OCI-LY3 (cell line): ENCODE measurements around the gene HLA-DQA1.

Experiments used
- CTCF ChIP-seq: fragments of 200-600, 300-600 bp; sonication (generic); IDR thresholded peaks from 2 replicates; pipeline ENCODE4 v1.5.1; 2014; ENCODE audit warnings: antibody characterized with exemption, low read length, low read depth
- EZH2phosphoT487 ChIP-seq: fragments of 200-600 bp; shearing (Covaris generic); IDR thresholded peaks from 2 replicates; pipeline ENCODE4 v1.6.1; 2018; ENCODE audit warnings: antibody characterized with exemption, mixed run types, low read depth

GRCh38 chr6:32655203-32655710 lies 18.1 kb downstream of the HLA-DQA1 start:
- no peak for TF ChIP-seq CTCF
- no peak for TF ChIP-seq EZH2phosphoT487
